GM12891 (cell line): Measurements from ENCODE around the gene ARSB. TPM values are rescaled to one million over a fixed set of nuclear protein-coding genes. Genes with fewer than 3 reads are reported as not detected.

Source experiments
- DNase-seq: peaks from one replicate; pipeline ENCODE4 v3.0.0; 2011; ENCODE audit warnings: low spot score; ENCODE audit not compliant: insufficient read length
- FAIRE-seq: peaks from 2 replicates; lab custom pipeline; 2011; peaks lifted over from hg19 to GRCh38; lab: Jason Lieb, UNC
- PAX5 ChIP-seq: IDR thresholded peaks from 2 replicates; pipeline ENCODE4 v1.6.1; 2011; ENCODE audit warnings: low read length, moderate library complexity, mild to moderate bottlenecking; ENCODE audit not compliant: insufficient read depth, severe bottlenecking
- POLR2A ChIP-seq: IDR thresholded peaks from 2 replicates; pipeline ENCODE4 v1.6.1; 2011; ENCODE audit warnings: low read depth, low read length, control low read depth
- POLR2AphosphoS5 ChIP-seq: IDR thresholded peaks from 2 replicates; pipeline ENCODE4 v1.6.1; 2011; ENCODE audit warnings: low read depth, low read length, control low read depth
- POU2F2 ChIP-seq: IDR thresholded peaks from 2 replicates; pipeline ENCODE4 v1.6.1; 2011; ENCODE audit warnings: low read depth, mild to moderate bottlenecking, control low read depth, low read length, moderate library complexity
- SPI1 ChIP-seq: IDR thresholded peaks from 2 replicates; pipeline ENCODE4 v1.6.1; 2011; ENCODE audit warnings: low read depth, low read length, control low read depth
- TAF1 ChIP-seq: IDR thresholded peaks from 2 replicates; pipeline ENCODE4 v1.6.1; 2011; ENCODE audit warnings: low read depth, low read length, control low read depth
- polyA plus RNA-seq: library from polyadenylated mRNA; unstranded; fragments of >200 nt; gene quantifications from one replicate; pipeline ENCODE4 v1.2.1, GENCODE V29; 2012; ENCODE audit warnings: low read depth, missing spikeins, inconsistent platforms; ENCODE audit not compliant: missing spikeins

Gene ARSB
- 2.2 TPM for polyA plus RNA-seq

GRCh38 chr5:78985116-78985724 lies at the start of gene ARSB:
TSS of gene ARSB (minus strand) at chr5:78985310. CDS start at chr5:78985248, 62 bp downstream.
- FAIRE-seq: peak; percentile 5
- TF ChIP-seq POU2F2: 0 out of 2 replicates have a peak, but pooled peaks have one; percentile 20
- peak; percentile 93 for TF ChIP-seq SPI1
- TF ChIP-seq POLR2AphosphoS5: no peak
- no peak for TF ChIP-seq PAX5
- TF ChIP-seq POLR2A: peak; percentile 65; the same call in 1 of the 2 replicates
- peak; percentile 42; the same call in 1 of the 2 replicates for TF ChIP-seq TAF1
- peak; percentile 26 for DNase-seq

GRCh38 chr5:79032782-79033181 lies 47.7 kb upstream of the ARSB start:
- DNase-seq (no peak), FAIRE-seq (no peak)
- TF ChIP-seq POLR2AphosphoS5: no peak
- TF ChIP-seq SPI1: no peak
- TF ChIP-seq POU2F2: no peak
- TF ChIP-seq PAX5: no peak
- no peak for TF ChIP-seq POLR2A
- no peak for TF ChIP-seq TAF1

- FAIRE-seq: no peak
- DNase-seq: no peak
- TF ChIP-seq POU2F2 (no peak), POLR2AphosphoS5 (no peak), PAX5 (no peak), POLR2A (no peak), SPI1 (no peak), TAF1 (no peak)
These were observed 47.1 kb upstream of the ARSB start for GRCh38 chr5:79032031-79032695.

GRCh38 chr5:79031485-79031867 lies 46.4 kb upstream of the ARSB start:
- FAIRE-seq: no peak
- TF ChIP-seq PAX5 (no peak), TAF1 (no peak), POLR2A (no peak), SPI1 (no peak), POU2F2 (no peak), POLR2AphosphoS5 (no peak)
- no peak for DNase-seq

- TF ChIP-seq POLR2A (no peak), POLR2AphosphoS5 (no peak), SPI1 (no peak), TAF1 (no peak), POU2F2 (no peak), PAX5 (no peak)
- FAIRE-seq (peak; percentile 58), DNase-seq (no peak)
These were observed 45.8 kb upstream of the ARSB start for GRCh38 chr5:79030663-79031484.

GRCh38 chr5:79025054-79025472 lies 40.0 kb upstream of the ARSB start:
- no peak for TF ChIP-seq SPI1
- TF ChIP-seq PAX5: no peak
- no peak for TF ChIP-seq POLR2A
- TF ChIP-seq POLR2AphosphoS5: no peak
- TF ChIP-seq POU2F2: no peak
- TF ChIP-seq TAF1: no peak
- DNase-seq: no peak
- no peak for FAIRE-seq

GRCh38 chr5:79023947-79024346 lies 38.8 kb upstream of the ARSB start:
- DNase-seq (no peak), FAIRE-seq (no peak)
- no peak for TF ChIP-seq POLR2A
- TF ChIP-seq POU2F2: no peak
- no peak for TF ChIP-seq SPI1
- TF ChIP-seq TAF1: no peak
- no peak for TF ChIP-seq POLR2AphosphoS5
- no peak for TF ChIP-seq PAX5

- DNase-seq (no peak), FAIRE-seq (no peak)
- TF ChIP-seq PAX5: no peak
- no peak for TF ChIP-seq TAF1
- no peak for TF ChIP-seq POLR2A
- no peak for TF ChIP-seq SPI1
- no peak for TF ChIP-seq POLR2AphosphoS5
- TF ChIP-seq POU2F2: no peak
These were observed 38.2 kb upstream of the ARSB start for GRCh38 chr5:79023348-79023747.
